ENCODE results near the gene FYB1.

The FYB1 gene

DNA sequence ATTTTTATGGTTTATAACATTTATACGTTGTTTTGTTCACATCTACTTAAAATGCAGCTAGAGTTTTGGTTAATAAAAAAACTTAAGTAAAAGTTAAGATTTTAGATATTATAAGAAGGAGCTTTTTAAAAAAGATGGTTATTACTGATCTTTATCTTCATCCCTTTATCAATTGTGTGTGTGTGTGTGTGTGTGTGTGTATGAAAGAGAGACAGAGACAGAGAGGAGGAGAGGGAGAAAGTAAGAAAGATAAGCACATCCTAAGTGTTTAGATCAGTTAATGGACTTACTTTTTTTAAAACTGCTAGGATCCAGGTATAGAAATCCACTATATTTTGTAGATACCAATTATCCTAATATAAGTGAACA, 99.3 kb downstream of the FYB1 start:
- no peak for DNase-seq (ENCODE audit: low spot score)

DNA sequence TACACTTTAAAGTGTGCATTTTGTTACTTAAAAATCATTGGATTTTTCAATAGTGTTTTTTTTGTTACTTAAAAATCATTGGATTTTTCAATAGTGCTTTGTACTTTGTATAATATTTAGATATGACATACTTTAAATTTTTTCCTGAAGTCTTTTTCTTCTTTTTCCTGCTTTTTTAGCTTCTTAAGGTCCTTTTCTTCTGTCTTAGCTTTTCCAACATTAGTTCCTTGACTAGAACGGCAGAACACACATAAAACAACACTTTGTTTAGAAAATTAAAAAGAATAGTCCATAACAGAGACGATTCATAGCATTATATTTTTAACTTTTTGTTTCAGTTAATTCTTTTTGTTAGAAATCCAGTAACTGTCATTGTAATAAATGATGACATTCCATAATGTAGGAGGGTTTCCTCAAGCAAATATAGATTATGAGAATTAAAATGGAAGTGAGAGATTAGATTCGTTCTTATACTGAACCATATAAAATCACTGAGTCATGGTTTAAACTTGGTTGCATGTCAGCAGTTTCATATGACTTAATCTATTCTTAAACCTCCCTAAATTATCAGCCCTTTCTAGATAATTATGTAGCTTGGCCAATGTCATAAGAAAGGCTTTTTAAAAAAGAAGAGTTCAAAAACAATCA, 99.8 kb downstream of the FYB1 start:
- no peak for DNase-seq (ENCODE audit: low spot score)

DNA sequence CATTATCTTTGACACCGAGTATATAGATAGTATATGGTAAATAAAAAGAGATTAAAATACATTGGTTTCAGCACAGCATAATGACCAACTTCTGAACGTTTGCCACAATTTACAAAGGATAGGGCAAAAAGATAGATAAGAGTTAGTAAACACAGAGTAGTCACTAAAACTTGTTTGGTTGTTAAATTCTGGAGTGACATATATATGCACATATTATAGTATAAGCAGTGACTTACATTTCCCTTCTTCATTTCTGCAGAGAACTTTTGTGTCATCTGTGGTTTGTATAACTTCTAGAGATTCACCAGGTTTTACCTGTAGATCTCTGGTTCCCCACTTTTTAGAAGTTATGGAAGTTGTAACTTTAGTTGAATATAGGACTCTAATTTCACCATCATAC, 100.7 kb downstream of the FYB1 start:
- DNase-seq (ENCODE audit: low spot score) = no peak

DNA sequence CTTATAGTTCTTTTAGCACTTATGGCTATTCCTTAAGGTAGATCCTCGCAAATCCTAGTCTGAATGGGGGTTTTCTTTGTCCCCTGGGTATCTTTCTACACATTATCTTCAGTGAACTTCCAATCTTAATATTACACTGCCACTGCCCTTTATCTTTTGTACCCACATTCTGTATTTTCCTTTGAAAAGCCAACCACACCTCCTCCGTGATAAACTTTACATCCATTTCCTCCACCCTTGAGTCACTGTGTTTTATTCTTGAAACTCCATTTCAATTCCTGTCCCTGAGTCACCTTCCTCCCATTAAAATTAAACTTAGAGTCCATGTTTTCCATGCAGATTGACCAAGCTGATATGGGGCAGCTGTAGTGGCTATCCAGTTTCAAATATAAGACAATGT, 102.0 kb downstream of the FYB1 start:
- DNase-seq (ENCODE audit: low spot score) = no peak

DNA sequence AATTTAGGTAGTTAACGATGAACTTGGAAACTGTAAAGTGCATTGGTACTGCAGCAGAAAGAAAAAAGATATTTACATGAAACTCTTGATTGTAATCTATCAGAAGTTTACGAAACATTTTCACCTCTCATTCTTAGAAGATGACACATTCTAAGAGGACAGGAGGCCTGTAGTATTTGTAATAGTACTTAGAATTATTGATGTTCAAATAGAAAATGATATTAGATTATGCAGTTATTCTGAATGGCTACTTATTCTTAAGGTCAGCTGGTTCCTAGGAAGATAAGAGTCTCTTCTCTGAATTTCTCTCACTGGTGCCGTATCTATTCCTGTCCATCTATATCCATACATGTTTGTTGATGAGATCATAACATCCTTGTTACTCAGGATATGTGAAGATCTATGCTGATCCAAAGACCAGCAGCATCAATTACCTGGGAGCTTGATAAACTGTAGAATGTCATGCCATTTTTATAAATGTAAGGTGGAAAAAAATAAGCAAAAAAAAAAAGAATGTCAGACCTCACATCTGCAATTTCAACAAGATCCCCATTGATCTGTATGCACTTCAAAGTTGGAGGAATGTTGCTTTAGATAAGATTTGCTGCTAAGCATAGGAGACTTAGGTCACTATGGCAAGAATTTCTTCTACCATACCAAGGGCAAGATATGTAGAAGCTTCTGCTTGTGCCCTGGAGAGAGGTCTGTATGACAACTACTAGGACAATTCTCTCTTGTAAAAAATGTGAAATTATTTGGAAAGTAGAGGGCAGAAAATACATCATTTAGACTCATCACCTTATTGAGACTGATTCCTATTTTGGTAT, 102.8 kb downstream of the FYB1 start:
- no peak for DNase-seq (ENCODE audit: low spot score)

DNA sequence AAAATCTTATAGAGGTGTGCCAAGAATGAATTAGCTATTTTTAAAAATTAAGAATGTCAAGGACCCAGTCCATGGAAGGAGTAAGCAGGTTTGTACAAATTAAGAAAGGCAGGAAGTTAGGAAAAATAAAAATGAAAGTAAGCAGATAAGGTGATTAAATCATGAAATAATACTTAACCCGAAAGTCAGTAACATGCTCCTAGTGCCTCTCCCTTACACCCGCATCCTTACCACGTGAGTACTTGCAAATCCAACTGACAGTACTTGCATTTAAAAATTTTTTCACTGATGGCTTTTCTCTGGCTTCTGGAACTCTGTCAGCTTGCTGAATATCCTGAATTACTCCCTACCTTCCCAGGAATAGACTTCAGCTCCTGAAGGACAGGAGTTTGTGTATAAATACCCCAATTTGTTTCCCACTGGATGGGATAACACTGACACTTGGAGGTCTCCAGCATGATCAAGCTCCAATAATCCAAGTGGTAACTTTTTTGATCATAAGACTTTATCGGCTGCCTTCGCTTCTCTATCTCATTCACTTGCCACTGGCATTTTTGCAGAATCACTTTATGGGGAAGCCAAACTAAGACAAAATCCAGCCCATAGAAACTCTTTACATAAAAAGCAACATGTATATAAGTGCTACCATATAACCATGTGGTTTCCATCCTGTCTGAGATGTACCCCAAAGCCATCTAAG, 103.6 kb downstream of the FYB1 start:
- DNase-seq (ENCODE audit: low spot score) = no peak

DNA sequence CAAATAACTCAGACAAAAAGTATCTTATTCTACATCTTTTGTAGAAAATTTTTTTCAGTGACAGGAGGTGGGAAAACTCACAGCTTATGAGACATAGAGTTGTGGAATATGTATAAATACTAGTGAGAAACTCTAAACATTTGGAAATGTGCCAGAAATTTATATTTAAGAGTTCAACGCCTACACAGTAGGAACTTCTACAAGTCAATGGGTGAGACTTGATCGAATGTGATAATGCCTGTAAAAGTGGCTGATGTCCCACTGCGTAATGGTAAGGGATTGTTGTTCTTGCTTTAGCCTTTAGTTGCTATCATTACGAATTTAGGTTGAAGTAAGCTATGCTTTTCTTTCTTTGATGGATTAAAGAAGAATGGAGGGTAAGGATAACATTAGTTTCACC, 105.2 kb downstream of the FYB1 start:
- DNase-seq (ENCODE audit: low spot score) = no peak

DNA sequence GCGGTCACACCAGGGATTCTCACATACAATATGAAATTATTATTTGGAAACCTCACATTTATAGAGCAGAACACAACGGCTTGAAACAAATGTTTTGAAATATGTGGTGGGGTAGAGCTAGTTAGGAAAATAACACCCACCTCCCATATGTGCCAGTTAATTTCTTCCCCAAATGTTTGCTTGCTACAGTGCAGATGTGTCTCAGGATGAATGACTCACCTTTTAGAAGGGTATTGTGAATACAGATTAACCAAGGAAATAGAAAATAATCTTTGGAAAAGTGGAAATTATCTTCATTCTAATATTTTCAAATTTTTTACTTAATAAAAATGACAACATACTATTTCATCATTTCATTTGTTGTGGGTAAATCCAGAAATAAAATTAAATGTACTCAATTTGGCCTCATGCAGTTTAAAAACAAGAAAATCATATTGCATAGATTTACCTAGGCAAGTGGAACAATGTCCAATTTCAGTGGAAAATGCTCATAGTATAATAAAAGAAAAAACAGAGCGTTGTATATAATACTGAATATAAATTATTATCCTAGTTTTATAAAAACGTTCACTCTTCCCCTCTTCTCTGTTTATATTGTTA, 105.9 kb downstream of the FYB1 start:
- DNase-seq (ENCODE audit: low spot score) = no peak

DNA sequence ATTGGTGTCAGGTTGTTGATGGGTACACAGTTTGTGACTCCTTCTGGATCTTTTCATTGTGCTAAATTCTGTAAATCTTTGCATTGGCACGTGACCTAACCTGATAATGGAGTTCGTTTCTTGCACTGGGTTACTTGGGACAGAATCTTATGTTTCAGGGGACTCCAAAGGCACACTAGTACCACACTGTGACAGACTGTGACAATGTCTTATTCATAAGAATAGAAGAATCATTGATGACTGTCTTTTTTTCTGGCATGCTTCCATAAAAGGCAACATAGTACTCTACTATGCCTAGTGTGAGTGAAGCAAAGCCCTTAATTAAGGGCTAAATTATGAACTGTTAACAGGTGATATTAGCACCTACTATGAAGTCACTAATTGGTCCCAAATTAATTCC, 109.8 kb downstream of the FYB1 start:
- no peak for DNase-seq (ENCODE audit: low spot score)

DNA sequence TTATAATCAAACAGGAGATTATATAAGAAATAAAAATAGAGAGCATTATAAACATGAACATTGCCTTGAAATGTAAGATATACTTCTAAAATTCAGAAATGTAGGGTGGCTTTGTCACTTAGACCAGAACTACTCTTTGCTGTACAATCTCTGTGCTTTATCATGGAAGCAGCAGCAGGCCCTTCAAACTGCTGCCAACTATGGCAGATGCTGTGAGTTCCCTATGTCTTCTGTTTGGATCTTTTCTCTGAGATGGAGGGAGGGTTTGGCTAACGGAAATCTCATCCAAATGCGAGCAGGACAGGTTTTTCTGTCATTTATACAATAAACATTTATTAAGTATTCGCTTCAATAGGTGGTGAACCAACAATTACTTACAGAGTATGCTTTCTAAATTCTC, 110.4 kb downstream of the FYB1 start:
- no peak for DNase-seq (ENCODE audit: low spot score)

DNA sequence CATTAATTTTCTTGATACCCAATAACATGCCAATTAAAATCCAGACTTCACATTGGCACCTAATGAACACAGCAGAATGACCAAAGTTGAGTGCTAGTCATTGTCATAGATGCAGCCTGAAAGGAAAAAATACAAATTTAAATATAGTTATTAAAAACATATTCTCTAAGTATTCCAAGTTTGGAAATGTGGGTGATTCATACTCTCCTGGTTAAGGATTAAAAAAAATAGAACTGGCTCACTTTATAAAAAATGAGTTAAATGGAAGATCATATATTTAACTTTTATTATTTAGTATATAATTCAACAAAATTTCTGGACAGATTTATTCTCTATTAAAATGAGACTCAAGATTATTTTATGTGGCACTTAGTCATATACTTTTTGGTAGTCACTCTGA, 112.0 kb downstream of the FYB1 start:
- DNase-seq (ENCODE audit: low spot score) = no peak

DNA sequence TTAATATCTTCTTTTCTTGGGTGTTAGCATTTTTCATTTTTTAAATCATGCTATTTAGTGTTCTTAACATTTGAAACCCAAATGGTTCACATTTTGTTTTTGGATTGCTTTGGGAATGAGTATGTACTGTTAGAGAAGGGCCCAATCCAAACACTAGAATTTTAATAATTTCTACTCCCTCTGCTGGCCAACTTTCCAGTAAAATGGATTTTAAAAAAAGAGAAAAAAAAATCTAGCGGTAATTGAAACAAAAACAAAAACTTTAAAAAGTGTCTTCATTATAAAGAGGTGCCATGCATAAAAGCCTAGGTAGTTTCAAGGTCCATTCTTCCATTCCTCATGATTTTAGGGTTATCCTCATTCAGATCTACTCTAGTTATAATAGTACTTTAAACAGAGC, 113.0 kb downstream of the FYB1 start:
- DNase-seq (ENCODE audit: low spot score) = no peak

DNA sequence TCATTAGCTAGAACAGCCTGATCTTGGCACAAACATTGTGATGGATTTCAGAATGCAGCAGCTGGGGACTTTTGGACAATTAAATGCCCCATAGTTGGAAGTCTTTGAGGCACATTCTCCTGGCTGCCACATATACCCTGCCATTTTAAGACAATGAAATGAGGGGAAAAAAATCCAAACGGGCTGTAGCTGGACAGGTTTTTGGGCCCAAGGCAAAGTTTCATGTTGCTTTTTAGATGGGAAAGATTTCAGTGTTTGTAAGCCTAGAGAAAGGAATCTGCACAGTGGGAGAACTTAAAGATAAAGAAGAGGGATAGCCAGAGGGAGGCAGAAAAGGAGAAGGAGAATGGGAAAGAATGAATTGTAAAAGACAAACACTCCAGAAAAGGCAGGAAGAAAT, 115.1 kb downstream of the FYB1 start:
- DNase-seq (ENCODE audit: low spot score) = no peak

DNA sequence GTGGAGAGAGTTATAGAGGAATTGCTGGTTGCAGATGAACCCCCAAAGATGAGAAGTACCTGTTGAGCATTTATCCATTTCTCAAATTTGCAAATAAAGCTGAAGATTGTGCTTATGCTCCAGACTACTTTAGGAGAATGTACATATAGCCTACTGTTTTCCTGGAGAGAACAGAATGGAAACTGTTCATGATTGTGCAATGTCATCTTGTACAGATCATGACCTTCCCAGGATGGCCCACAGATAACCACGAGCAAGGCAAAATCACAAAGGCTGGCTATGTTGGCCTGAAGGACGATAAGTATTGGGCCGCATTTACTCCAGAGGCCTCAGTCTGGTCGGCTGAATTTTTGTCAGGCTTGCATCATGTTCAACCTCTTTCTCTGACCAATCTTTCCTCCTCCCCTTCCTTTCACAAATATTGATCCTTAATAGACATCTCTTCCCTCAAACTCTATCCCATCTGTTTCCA, 116.6 kb downstream of the FYB1 start:
- no peak for DNase-seq (ENCODE audit: low spot score)

DNA sequence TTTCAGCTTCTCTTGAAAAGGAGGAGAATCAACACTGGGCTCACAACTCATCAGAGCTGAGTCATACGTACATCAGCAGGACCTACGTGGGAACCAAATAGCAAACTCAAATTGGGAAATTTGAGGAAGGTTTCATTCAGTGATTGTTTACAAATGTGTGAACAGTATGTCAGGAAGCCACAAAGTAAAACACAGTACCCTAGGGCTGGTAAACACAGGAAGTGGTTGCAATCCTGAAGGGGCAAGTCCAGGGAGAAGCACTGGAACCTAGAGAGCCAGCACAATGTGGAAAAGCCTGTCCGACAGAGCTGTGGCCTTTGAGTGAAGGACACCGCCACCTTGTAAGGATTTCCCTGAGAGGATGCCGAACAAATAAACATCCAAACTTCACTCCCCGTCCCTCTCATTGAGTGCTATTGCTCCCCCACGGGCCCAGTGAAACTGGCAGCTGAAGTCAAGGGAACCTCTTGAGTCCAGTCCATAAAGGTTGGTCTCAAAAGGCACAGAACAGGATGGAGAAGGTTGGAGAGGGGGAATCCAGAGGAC, 118.4 kb downstream of the FYB1 start:
- DNase-seq (ENCODE audit: low spot score) = peak; percentile 60

DNA sequence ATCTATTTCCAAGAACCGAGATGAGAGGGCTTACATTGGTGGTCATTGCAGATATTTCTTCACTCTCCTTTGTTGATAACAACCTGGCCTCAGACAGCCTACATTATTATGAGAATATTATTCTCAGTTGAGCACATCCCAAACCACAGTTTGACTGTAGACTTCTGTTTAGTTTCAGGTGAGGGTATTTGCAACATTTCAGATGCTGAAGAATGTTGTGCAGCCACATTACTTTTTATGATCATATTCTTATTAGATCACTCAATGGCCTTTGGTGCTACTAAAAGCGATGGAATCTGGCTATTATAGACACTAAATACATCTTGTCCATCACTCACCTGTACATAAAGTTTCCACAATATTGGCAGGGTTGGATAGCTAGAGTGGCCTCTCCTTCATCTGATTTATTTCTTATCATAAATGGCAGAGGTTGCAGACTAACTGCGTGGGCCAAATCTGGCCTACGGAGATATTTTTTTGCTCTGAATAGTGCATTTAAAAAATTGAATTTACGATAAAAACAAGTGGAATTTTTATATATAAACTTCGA, 119.0 kb downstream of the FYB1 start:
- no peak for DNase-seq (ENCODE audit: low spot score)

DNA sequence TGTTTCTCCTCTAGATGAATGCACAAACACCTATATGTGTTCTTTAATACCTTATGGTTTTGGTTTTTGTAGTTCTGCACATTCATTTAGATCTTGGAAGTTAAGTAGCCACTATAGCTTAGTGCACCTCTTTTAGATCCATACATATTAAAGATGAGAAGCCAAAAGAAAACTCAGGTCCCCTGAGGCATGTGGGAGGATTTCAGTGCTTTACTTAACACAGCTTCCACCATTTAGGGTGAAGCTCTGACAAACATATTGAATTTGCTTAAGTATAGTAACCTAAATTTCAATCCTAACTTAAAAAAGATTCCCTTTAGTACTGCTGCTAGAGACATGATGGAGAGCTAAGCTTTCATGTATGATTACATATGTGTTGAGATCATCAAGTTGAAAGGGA, 119.5 kb downstream of the FYB1 start:
- no peak for DNase-seq (ENCODE audit: low spot score)

DNA sequence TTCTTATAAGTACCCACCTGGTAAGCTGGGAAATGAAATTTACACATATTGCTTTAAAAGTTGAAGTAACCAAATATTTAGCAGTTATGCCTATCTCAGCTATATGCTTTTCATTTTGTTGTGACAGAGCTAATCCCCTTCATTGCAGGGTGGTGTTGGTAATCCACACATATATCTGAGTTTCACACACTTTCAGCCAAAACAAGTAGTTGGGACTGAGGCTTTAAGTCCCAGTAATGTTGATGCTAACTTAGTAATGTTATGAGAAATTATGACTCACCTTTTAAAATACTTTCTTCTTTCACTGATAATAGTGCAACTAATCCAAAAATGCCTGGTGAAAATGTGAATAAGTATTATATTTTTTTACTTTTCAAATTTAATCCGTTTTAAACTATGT, 126.0 kb downstream of the FYB1 start:
- DNase-seq (ENCODE audit: low spot score) = no peak

DNA sequence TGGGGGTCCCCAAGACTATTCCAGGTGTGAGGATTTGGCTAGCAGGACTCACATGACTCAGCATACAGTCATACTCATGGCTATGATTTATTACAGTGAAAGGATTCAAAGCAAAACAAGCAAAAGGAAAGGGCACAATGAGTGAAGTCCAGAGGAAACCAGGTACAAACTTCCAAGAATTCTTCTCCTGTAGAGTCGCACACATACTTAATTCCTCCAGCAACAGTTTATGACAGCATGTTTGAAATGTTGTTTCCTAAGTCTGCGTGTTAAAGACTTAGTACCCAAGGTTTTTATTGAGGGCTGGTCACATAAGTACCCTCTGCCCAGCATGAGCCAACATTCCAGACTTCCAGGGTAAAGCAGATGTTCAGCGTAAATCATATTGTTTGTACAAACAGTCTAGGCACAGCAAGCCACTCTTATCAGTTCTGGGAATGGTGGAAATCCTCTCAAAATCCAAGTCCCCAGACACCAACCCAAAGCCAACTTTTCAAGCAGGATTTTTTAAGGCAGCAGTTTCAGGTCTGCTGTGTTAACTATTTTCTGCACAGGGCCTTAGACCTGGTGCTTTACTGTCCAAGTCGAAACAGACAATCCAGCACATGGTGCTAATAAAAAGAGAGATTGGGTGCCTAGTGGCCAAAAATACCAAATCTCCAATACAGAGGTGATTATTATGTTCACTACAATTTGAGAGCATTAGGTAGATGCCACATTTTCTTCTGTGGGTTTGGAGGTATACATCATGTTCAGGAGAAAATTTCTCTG, 126.6 kb downstream of the FYB1 start:
- DNase-seq (ENCODE audit: low spot score) = no peak

DNA sequence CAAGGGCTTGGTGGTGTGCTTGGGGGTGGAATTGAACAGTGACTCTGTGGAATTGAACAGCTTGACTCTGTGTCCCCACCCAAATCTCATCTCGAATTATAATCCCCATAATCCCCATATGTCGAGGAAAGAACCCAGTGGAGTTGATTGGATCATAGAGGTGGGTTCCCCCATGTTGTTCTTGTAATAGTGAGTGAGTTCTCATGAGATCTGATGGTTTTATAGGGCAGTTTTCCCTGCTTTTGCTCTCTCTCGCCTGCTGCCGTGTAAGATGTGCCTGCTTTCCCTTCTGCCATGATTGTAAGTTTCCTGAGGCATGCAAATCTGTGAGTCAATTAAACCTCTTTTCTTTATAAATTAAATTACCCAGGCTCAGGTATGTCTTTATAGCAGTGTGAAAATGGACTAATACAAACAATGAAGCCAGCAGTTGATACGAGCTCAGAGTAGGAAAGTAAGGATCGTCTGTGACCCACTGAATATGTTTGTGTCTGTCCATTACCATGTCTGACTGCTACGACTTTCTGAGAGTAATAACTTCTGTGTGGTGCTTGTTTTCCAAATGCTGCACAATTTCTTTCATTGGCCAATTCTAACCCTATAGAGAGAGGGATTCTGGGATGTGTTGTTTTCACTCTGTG, 127.3 kb downstream of the FYB1 start:
- DNase-seq (ENCODE audit: low spot score) = no peak

DNA sequence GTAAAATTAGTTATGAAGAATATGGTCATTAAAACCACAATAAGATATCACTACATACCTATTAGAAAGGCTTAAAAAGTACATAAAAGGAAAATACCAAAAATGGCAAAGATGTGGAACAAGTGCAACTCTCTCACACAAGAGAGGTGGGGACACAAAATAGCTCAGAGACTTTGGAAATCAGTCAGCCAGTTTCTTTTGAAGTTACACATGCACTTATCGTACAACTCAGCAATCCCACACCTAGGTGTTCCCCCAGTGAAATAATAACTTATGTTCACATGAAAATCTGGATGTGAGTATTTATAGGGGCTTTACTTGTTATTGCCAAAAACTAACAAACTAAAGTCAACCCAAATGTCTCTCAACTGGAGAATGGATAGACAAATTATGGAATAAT, 135.4 kb downstream of the FYB1 start:
- no peak for DNase-seq (ENCODE audit: low spot score)
